GM19238 (cell line): ENCODE data around the gene PLA2G5.

Source experiments
- DNase-seq: peaks from one replicate; pipeline ENCODE4 v3.0.0; 2011; ENCODE audit warnings: low spot score; ENCODE audit not compliant: insufficient read length

PLA2G5 gene

DNA sequence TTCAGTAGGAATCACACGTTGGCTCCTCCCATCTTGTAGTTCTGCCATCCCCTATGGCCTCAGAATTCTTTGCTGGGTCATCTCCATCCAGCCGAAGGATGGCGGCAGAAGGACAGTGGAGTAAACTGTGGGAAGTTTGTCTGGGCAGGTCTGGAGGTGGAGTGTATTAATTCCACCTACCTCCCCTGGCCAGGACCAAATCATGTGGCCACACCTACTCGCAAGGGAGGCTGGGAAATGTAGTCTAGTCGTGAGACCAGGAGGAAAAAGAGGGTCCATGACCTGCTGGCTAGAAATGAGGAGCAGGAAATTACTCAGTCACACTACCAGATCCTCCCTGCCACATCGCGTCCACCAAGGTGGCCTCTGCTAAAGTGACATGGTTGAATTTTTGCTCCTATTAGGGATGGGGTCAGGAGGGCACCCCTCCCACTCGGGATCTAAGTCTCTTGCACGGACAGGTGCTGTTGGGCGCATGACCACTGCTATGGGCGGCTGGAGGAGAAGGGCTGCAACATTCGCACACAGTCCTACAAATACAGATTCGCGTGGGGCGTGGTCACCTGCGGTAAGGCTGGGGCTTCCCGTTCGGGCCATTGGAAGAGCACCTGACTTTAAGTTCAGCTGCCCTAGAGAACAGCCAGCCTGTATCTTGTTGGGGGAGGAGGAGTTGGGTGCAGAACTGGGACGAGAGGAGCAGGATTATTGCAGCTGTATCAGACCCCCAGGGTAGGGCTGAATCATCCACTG, 19.5 kb downstream of the PLA2G5 start:
- DNase-seq: no peak

DNA sequence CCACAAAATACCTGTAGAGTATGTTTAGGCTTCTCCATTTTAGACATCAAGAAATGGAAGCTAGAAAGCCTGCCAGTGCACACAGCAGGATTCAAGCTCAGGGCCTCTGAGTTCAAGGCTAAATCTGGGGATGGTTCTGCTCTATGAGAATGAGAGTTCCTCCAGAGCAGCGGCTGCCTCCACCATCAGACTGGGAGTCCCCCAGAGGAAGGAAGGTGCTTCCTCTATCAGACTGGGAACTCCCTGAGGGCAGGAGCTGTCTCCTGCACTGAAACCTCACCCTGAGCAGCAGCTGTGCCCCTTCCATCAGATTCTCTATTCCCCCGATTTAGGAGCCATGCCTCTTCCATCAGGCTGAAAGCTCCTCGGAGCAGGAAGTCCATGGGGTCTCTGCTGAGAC, 20.1 kb downstream of the PLA2G5 start:
- no peak for DNase-seq

DNA sequence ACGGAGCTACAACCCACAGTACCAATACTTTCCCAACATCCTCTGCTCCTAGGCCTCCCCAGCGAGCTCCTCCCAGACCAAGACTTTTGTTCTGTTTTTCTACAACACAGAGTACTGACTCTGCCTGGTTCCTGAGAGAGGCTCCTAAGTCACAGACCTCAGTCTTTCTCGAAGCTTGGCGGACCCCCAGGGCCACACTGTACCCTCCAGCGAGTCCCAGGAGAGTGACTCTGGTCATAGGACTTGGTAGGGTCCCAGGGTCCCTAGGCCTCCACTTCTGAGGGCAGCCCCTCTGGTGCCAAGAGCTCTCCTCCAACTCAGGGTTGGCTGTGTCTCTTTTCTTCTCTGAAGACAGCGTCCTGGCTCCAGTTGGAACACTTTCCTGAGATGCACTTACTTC, 20.6 kb downstream of the PLA2G5 start:
- no peak for DNase-seq

DNA sequence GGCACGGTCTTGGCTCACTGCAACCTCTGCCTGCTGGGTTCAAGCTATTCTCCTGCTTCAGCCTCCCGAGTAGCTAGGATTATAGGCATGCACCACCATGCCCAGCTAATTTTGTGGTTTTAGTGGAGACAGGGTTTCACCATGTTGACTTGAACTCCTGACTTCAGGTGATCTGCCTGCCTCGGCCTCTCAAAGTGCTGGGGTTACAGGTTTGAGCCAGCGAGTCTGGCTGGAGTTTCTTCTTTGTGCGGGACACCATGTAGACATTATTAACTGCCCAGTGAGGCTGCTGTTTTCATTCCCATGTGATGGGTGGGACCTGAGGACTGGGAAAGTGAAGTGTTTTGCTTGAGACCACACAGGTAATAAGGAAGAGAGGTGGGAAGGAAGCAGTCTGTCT, 23.3 kb downstream of the PLA2G5 start:
- DNase-seq: no peak

DNA sequence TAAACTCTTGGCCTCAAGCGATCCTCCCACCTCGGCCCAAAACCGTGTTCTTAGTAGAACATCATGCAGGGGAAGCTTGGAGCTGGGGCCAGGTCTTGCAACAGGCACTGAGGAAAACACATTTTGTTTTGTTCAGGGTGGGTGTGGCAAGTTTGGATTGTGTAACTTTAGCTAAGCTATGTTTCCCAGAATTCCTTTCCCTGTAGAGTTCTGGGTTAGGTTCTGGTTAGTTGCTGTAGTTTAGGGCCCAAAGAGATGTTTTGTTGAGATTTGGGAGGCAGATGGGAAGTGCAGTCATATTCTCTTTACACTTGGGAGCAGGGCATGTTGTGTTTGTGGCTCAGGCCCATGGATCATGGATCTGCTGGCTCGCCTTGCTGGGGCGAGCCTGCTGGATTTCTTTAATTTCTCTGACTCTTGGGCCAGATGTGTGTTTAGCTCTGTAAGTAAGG, 24.0 kb downstream of the PLA2G5 start:
- no peak for DNase-seq

DNA sequence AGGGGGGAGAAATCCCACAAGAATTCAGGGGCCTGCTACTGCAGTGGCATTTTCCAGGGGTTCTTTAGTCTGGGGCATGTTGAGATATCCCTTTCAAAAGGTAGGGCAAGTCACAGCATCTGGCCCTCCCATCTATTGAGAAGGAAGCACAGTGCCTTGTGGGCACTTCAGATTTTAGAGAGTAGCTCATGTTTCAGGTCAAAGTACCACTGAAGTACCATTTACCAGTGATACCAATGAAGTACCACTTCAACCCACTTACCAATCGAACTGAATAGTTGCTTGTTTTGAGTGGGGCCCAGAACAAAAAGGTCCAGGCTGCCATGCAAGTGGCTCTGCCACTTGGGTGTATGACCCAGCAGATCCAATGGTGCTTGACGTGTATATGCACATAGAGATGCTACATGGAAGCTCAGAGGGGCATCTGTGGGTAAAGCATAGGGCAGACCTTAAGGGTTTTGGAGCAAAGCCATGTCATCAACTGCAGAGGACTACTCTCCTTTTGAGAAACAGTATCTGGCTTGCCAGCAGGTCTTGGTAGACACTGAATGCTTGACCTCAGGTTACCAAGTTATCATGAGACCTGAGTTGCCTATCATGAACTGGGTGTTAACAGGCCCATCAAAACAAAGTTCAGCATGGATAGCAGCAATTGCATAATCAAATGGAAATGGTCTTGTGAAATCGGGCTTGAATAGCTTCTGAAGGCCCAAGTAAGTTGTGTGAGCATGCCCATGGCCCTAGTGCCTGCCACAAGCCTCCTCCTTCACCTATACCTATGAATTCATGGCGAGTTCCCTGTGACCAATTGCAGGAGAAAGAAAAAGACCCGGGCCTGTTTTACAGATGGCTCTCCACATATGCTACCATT, 25.8 kb downstream of the PLA2G5 start:
- no peak for DNase-seq

DNA sequence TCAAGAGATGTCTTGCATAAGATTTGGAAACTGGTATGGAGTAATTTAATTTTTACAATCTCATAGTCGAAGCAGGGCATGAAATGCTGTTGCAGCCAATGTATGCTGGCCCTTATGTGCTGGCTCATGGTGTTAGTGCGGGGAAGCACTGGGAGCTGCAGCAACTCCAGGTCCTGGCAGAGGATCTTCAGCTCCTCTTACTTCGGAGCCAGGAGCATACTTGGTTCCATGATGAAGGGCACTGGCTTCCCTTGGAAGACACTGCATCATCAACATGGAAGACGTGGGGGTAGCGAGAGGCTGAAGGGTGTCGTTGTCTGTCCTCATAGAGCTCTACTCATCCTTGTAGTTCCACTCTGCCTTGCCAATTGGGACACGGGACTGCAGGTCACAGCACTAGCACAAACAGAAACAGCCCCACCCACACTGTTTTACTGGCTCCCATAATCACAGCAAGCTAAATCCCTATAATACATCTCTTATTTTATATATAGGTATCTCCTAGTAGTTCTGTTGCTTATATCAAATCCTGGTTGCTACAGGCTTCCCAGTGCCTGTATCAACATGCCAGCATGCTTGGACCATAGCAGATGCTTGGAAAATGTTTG, 26.9 kb downstream of the PLA2G5 start:
- no peak for DNase-seq

DNA sequence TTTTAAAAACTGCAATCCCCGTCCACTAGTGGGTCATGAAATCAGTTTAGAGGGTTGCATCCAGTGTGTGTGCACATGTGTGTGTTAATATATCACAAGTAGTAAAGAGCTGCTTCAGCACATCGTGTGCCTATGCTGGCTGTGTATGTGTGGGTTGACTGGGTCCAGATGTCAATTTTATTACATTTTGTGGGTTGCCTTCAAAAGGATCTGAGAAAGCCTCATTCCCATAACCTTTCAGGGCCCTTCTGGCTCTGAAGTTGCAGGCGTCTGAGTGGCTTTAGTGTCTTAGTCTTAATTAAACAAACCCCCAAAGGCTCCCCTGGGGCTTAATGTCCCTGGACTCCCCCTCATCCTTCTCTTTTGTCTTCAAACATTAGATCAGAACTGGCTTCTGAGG, 29.5 kb downstream of the PLA2G5 start:
- no peak for DNase-seq

DNA sequence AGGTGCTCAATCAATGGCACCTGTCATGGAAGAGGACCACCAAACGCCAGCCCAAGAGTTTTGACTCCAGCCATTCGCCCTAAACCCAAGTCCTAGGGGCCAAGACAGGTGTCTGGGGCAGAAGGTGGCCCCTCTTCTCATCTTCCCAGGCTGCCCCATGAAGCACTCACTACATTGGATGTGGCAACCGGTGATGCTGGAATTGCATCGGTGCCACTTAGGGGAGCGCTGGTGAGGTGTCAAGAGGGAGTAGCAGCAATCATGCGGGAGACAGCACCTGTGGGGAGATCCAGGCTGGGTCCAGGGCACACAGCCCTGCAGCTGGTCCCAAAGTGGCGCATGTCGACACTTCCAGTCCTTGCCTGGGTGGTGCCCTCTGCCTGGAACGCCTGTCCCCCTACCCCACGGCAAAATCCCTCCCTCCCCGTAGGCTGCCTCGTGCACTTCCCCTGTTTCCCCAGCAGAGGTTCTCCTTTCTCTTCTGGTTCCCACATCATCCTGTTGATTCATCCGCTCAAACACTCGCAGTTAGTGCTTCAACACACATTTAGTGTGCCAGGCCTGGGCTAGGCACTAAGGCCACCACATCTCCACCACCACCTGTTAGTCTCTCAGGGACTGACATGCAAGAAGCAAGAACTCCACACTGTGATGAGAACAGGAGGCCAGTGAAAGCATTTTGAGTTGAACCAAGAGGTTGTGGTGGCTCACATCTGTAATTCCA, 30.8 kb downstream of the PLA2G5 start:
- peak; percentile 42 for DNase-seq

DNA sequence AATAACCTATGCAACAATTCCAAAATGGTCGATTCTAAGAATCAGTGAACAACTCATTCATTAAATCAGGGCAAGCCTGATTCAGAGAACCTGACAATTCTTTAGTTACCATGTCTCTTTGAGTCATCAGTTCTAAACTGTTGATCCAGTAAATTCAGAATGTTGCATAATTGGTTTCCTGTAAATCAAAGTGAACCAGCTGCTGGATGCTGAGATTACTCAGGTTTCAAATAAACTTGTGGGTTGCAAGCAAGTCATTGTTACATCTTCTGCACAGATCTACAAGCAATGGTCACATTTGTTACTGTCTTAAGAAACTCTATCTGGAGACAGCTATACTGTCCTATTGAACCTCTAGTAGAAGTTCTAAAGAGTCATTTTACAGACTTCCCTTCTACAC, 32.9 kb downstream of the PLA2G5 start:
- DNase-seq: no peak

DNA sequence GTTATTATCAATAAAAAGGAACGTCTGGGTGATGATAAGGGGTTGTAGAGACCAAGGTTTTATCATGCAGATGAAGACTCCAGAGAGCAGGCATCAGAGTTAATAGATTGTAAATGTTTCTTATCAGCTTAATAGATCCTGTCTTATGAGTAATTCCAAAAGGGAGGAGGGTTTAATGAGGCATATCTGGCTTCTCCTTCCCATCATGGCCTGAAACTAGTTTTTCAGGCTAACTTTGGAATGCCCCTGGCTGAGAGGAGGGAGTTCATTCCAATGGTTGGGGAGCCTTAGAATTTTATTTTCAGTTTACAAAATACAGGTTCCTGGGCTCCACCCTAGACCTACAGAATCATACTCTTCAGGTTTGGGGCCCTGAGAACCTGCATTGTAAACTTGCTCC, 35.9 kb downstream of the PLA2G5 start:
- no peak for DNase-seq

DNA sequence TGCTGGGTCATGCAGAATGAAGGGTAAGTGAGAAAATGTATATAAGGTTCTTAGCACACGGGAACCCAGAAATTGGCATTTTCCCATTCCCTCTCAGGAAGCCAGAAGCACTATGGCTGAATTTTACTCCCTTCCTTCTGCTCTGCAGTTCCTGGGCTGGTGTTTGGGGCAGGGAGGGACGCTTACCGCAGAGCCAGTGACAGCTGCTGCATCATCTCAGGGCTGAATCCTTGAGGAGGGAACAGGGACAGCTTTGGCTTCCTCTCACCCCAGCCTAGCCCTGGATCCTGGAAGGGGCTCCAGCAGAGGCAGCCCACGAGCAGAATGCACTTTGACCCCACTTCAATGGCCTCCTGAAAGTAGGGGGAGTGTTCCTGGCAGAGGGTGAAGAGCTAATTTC, 37.4 kb downstream of the PLA2G5 start:
- DNase-seq: no peak

DNA sequence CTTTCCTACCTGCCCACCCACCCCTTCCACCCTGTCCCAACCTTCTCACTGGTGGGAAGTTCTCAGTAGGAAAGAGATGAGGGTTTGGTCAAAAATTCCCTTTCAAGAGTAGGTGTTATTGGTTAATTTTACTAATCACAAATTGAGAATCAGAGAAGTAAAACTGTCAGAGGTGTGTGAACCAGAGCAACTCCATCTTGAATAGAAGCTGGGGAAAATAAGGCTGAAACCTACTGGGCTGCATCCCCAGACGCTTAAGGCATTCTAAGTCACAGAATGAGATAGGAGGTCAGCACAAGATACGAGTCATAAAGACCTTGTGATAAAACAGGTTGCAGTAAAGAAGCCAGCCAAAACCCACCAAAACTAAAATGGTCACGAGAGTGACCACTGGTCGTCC, 37.8 kb downstream of the PLA2G5 start:
- DNase-seq: no peak

DNA sequence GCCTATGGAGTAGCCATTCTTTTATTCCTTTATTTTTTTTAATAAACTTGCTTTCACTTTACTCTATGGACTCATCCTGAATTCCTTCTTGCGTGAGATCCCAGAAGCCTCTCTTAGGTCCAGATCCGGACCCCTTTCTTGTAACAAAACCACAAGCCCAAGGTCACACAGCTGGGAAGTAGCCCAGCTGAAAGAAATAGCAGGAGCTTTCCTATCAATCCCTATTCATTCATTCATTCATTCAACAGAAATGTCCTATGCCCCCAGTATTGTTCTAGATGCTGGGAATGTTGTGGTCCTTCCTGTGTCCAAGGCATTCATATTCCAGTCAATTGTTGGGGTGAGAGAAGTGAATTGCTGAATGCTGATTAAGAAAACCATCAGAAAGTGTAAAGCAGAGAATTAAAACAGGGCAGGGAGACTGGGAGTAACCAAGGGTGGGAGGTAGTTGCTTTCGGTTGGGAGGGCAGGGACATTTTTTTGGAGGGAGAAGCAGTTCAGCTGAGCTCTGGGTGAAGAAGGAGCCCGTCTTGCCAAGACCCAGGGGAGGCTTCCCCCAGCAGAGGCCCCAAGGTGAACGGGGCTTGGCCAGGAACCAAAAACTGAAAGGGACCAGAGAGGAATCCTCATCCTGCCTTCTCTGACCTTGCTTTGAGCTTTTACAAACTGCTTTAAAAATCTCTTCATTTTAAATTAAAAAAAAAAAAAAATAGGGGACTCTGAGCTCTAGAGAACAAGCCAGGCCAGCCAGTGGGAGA, 38.6 kb downstream of the PLA2G5 start:
- no peak for DNase-seq

DNA sequence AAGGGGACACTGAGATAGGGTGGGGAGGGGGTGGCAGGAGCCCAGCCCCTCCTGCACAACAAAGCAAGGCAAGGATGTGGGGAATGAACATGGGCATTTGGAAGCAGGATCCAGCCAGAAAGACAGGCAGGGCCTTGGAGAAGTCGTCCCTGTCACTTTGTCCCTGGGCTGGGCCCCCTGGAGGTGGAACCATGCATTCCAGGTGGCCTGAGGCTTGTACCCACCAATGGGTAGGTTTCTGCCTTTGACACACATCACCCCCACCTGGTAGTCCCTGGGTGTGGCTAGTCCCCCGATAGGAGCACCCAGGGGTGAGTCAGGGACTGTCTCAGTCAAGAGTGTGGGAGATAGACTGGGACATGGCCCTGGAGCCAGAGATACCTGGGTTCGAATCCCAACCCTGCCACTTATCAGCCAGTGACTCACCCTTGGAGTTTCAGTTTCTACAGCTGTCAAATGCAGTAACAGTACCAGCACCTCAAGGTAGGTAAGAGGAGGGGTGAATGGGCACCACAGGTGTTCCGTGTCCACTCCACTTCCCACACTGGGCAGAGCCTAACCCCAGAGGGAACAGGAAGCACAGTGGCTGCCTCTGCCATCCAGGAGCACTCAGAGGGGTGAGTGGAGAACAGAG, 39.3 kb downstream of the PLA2G5 start:
- DNase-seq: no peak

DNA sequence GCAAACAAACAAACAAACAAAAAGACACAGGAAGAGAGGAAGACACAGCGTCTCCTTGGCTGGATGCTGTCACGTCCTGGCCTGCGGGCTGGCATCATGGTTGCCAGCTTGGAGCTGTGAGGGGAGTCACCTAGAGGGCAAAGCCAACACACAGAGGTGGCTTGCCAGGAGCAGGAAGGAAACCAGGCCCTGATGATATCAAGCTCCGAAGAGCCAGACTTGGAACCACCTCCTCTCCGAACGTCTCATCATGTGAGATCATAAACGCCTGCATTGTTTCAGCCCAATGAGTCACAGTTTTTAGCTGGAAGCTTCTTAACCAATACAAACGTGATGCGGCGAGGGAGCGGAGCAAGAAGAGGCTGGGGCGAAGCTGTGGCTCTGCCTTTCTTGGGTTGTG, 40.7 kb downstream of the PLA2G5 start:
- no peak for DNase-seq

DNA sequence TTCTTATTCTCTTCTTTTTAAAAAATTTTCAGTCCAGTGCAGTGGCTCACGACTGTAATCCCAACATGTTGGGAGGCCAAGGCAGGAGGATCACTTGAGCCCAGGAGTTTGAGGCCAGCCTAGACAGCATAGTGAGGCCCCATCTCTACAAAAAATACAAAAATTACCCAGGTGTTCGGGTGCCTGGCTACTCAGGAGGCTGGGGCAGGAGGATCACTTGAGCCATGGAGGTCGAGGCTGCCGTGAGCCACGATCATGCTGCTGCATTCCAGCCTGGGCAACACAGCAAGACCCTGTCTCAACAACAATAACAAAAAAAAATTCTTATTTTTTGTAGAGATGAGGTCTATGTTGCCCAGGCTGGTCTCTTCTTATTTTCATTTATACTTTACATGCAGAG, 41.5 kb downstream of the PLA2G5 start:
- DNase-seq: no peak

DNA sequence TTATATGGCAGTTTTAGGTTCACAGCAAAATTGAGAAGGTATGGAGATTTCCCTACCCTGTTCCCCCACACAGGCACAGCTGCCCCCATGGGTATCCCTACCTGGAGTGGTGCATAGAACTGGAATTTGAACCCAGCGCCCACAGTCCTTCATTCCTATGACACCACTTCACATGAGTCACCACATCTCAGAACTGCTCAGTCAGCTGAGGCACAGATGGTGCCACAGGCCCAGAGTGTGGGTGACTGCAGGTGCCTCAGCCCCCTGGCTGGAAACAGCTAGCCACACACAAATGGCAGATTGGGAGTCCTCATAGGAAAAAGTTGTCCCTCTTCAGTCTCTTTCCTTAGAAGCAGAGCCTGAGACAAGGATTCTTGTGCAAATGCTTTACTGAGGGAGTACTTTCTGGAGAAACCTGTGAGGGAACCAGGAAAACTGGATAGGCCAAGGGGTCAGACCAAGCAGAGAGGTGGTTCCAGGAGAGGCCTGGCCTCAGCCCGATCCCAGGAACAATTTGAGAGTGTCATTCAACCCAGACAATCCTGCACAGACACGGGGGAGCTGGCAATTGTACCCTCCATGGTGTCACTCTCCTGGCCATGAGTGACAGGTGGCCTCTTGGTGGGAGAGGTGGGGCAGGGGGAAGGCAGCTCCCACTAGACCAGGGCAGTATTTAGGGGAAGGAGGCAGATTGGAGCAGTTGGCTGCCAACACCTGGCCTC, 42.4 kb downstream of the PLA2G5 start:
- DNase-seq: no peak

DNA sequence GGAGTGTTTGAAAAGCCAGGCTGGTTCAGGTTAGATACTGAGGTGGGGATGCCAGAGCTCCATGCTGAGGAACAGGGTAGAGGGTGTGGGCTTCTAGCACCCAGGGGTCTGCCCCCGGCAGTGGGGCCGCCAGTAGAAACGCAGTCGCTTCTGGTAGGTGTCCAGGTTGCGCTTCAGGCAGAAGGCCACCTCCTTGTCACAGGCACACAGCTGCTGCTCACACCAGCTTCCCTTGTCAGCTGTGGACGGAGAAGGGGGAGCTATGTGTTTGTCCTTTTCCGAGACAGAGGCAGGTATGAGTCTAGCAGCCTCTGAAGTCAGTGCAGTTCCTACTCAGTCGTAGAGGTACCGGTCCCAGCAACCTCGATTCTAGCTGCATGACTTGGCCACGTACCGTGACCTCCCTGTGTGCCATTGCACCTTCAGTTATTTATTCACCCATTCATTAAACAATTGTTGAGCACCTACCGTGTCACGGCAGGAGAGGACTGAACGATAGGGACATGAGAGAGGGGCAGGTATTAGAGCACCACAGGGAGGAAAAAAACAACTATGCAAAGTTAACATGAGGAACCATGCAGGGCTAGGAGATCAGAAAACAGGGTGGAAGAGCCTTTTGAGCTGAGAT, 44.1 kb downstream of the PLA2G5 start:
- DNase-seq: no peak
